Naive thymus-derived CD4-positive, alpha-beta T cell (primary cell): ENCODE results near the gene STX8. TPM values are rescaled to one million over a fixed set of nuclear protein-coding genes. Genes with fewer than 3 reads are reported as not detected.
A peak's percentile ranks its signal among the peaks of the same experiment; 100 is the strongest.

ENCODE experiments used
- ATAC-seq: fragments of 150-1000 bp; cut with Tn5 transposase; 2 replicates; pipeline ENCODE4 v1.10.0; 2021; ENCODE audit warnings: mild to moderate bottlenecking, moderate library complexity
- CTCF ChIA-PET: fragments of 350-600 bp; sonication (Branson Sonifier 250); formaldehyde crosslinking; loops from one replicate; lab custom pipeline; 2021; ENCODE audit warnings: antibody characterized with exemption; lab: Charles Lee
- POLR2A ChIA-PET: fragments of 350-600 bp; sonication (Branson Sonifier 250); formaldehyde crosslinking; loops from one replicate; lab custom pipeline; 2021; ENCODE audit warnings: antibody characterized with exemption, inconsistent platforms; lab: Charles Lee
- DNase-seq, 9 donors: peaks; one replicate each; pipeline versions ENCODE4 v3.0.0 to v3.0.0-alpha.2; 2020 to 2022; ENCODE audit warnings: mixed read lengths in 1 of 9
- H3K27ac ChIP-seq: one replicate; pipeline ENCODE4 v1.7.0; 2013; ENCODE audit warnings: mild to moderate bottlenecking, low read depth, low read length, moderate library complexity
- H3K27me3 ChIP-seq, 2 donors: one replicate each; pipeline ENCODE4 v1.7.0; 2013; ENCODE audit warnings: low read length in 2 of 2, mild to moderate bottlenecking in 2 of 2, moderate library complexity in 2 of 2; ENCODE audit not compliant: control insufficient read depth in 2 of 2, insufficient read depth in 2 of 2
- H3K36me3 ChIP-seq, 3 experiments: 1 replicate in 2 of 3; 2 replicates in 1 of 3; pipeline ENCODE4 v1.7.0; 2013; ENCODE audit warnings: low read length in 3 of 3, mild to moderate bottlenecking in 3 of 3, moderate library complexity in 1 of 3; ENCODE audit not compliant: insufficient read depth in 3 of 3, control insufficient read depth in 2 of 3
- H3K4me1 ChIP-seq, 2 donors: one replicate each; pipeline ENCODE4 v1.7.0; 2013; ENCODE audit warnings: low read length in 2 of 2, mild to moderate bottlenecking in 2 of 2, moderate library complexity in 1 of 2; ENCODE audit not compliant: control insufficient read depth in 2 of 2, insufficient read depth in 2 of 2
- H3K4me3 ChIP-seq: 2 replicates; pipeline ENCODE4 v1.7.0; 2013; ENCODE audit warnings: mild to moderate bottlenecking, low read length
- H3K9me3 ChIP-seq, 3 experiments: 1 replicate in 2 of 3; 2 replicates in 1 of 3; pipeline ENCODE4 v1.7.0; 2013; ENCODE audit warnings: low read length in 3 of 3; ENCODE audit not compliant: control insufficient read depth in 2 of 3
- H3K27ac Mint-ChIP-seq, 9 donors: one replicate each; pipeline ENCODE4 v1.8.0; 2020 to 2022; ENCODE audit warnings: mixed read lengths in 9 of 9, mild to moderate bottlenecking in 8 of 9, moderate library complexity in 5 of 9, inconsistent platforms in 2 of 9
- H3K27me3 Mint-ChIP-seq, 5 donors: one replicate each; pipeline ENCODE4 v1.8.0; 2021 to 2022; ENCODE audit warnings: mixed read lengths in 5 of 5, mild to moderate bottlenecking in 1 of 5
- H3K36me3 Mint-ChIP-seq, 5 donors: one replicate each; pipeline ENCODE4 v1.8.0; 2020 to 2022; ENCODE audit warnings: mixed read lengths in 5 of 5, mild to moderate bottlenecking in 3 of 5, inconsistent platforms in 1 of 5
- H3K4me1 Mint-ChIP-seq, 7 donors: one replicate each; pipeline ENCODE4 v1.8.0; 2020 to 2022; ENCODE audit warnings: mixed read lengths in 7 of 7, mild to moderate bottlenecking in 3 of 7, inconsistent platforms in 1 of 7
- H3K4me3 Mint-ChIP-seq, 10 donors: one replicate each; pipeline ENCODE4 v1.8.0; 2020 to 2022; ENCODE audit warnings: mild to moderate bottlenecking in 10 of 10, mixed read lengths in 10 of 10, moderate library complexity in 6 of 10, inconsistent platforms in 2 of 10
- H3K9me3 Mint-ChIP-seq, 11 donors: one replicate each; pipeline ENCODE4 v1.8.0; 2020 to 2022; ENCODE audit warnings: mixed read lengths in 11 of 11, mild to moderate bottlenecking in 4 of 11, inconsistent platforms in 1 of 11, moderate library complexity in 1 of 11
- intact Hi-C, 2 donors: fragments of 100-400 bp; cut with micrococcal nuclease; formaldehyde crosslinking; loops; one replicate each; pipeline ENCODE4 v1.15.1; 2023
- polyA plus RNA-seq, 2 donors: library from polyadenylated mRNA; unstranded; fragments of 300-500 nt; fragmentation: Illumina TruSeq; gene quantifications; one replicate each; pipeline ENCODE4 v1.2.3, GENCODE V29; 2021
- total RNA-seq, 6 experiments: library from RNA in 5 of 6; stranded (reverse) in 5 of 6; gene quantifications; 1 replicate in 5 of 6; 2 replicates in 1 of 6; pipeline ENCODE4 v1.2.3 and lab custom pipeline; 2021 to 2026

Gene STX8
- total and polyA plus RNA-seq, 7 experiments from 2014 or later, result 45.1 to 116 (median 67.5) TPM

GRCh38 chr17:9212376-9213302 lies 363.0 kb downstream of the STX8 start:
- Histone ChIP-seq H3K27ac (no peak overlapping the region), H3K36me3 (no peaks in the 10 kb centered on the region), H3K27me3 (no peaks in the 10 kb centered on the region), H3K9me3 (peaks cover 0 to 7% (median 0%) of the 10 kb centered on the region in 3 experiments), H3K4me1 (no peaks in the 10 kb centered on the region), H3K4me3 (no peak overlapping the region)
- intact Hi-C loops, result no loop called here
- H3K36me3 Mint-ChIP-seq, result peaks cover 0 to 13% (median 5%) of the 10 kb centered on the region in 5 donors
- H3K27ac Mint-ChIP-seq, result no peak overlapping the region
- ChIA-PET CTCF (no interaction called here), POLR2A (no interaction called here)
- peaks cover 0 to 4% (median 0%) of the 10 kb centered on the region in 5 donors for H3K27me3 Mint-ChIP-seq
- DNase-seq (no peak), ATAC-seq (no peak)
- peaks cover 0 to 9% (median 0%) of the 10 kb centered on the region in 7 donors for H3K4me1 Mint-ChIP-seq
- peaks cover 0 to 32% (median 22%) of the 10 kb centered on the region in 11 donors for H3K9me3 Mint-ChIP-seq
- no peak overlapping the region for H3K4me3 Mint-ChIP-seq

- Mint-ChIP-seq H3K27ac (peak overlapping the region in 1 of 9 donors; percentile 50), H3K4me1 (peaks cover 0 to 9% (median 0%) of the 10 kb centered on the region in 7 donors), H3K36me3 (peaks cover 0 to 10% (median 3%) of the 10 kb centered on the region in 5 donors), H3K27me3 (peaks cover 0 to 3% (median 0%) of the 10 kb centered on the region in 5 donors), H3K4me3 (no peak overlapping the region), H3K9me3 (peaks cover 0 to 19% (median 13%) of the 10 kb centered on the region in 11 donors)
- DNase-seq (no peak), ATAC-seq (peak; percentile 24)
- H3K4me1 ChIP-seq, result no peaks in the 10 kb centered on the region
- H3K27ac ChIP-seq, result no peak overlapping the region
- no peaks in the 10 kb centered on the region for H3K36me3 ChIP-seq
- no peaks in the 10 kb centered on the region for H3K27me3 ChIP-seq
- intact Hi-C loops, result no loop called here
- ChIA-PET CTCF (no interaction called here), POLR2A (no interaction called here)
- no peak overlapping the region for H3K4me3 ChIP-seq
- H3K9me3 ChIP-seq, result peaks cover 0 to 7% (median 0%) of the 10 kb centered on the region in 3 experiments
Measured at GRCh38 chr17:9211133-9211765, 364.4 kb downstream of the STX8 start.

GRCh38 chr17:9209781-9210370 lies 365.7 kb downstream of the STX8 start:
- Mint-ChIP-seq H3K27me3 (peaks cover 0 to 2% (median 0%) of the 10 kb centered on the region in 5 donors), H3K4me1 (peaks cover 0 to 11% (median 0%) of the 10 kb centered on the region in 7 donors), H3K36me3 (peaks cover 0 to under 1% (median 0%) of the 10 kb centered on the region in 5 donors), H3K27ac (no peak overlapping the region), H3K4me3 (no peak overlapping the region), H3K9me3 (peaks cover 0 to 5% (median under 1%) of the 10 kb centered on the region in 11 donors)
- Histone ChIP-seq H3K9me3 (no peaks in the 10 kb centered on the region), H3K4me3 (no peak overlapping the region), H3K27ac (no peak overlapping the region), H3K36me3 (no peaks in the 10 kb centered on the region), H3K4me1 (no peaks in the 10 kb centered on the region), H3K27me3 (no peaks in the 10 kb centered on the region)
- POLR2A ChIA-PET, result no interaction called here
- CTCF ChIA-PET, result no interaction called here
- DNase-seq, result no peak
- intact Hi-C loops, result no loop called here
- no peak for ATAC-seq

GRCh38 chr17:9209347-9209746 lies 366.3 kb downstream of the STX8 start:
- CTCF ChIA-PET, result no interaction called here

GRCh38 chr17:9208381-9209105 lies 367.1 kb downstream of the STX8 start:
- intact Hi-C loops, result no loop called here
- POLR2A ChIA-PET, result no interaction called here

More at GRCh38 chr17:9209347-9209746, 366.3 kb downstream of the STX8 start:
- Histone ChIP-seq H3K36me3 (no peaks in the 10 kb centered on the region), H3K4me3 (no peak overlapping the region), H3K4me1 (no peaks in the 10 kb centered on the region), H3K9me3 (no peaks in the 10 kb centered on the region), H3K27me3 (no peaks in the 10 kb centered on the region), H3K27ac (no peak overlapping the region)
- no peaks in the 10 kb centered on the region for H3K36me3 Mint-ChIP-seq
- DNase-seq (no peak), ATAC-seq (no peak)
- H3K27me3 Mint-ChIP-seq, result peaks cover 0 to 2% (median 0%) of the 10 kb centered on the region in 5 donors
- POLR2A ChIA-PET, result no interaction called here
- H3K27ac Mint-ChIP-seq, result no peak overlapping the region
- peaks cover 0 to 13% (median 0%) of the 10 kb centered on the region in 7 donors for H3K4me1 Mint-ChIP-seq
- no peak overlapping the region for H3K4me3 Mint-ChIP-seq
- intact Hi-C loops, result no loop called here
- peaks cover 0 to 2% (median 0%) of the 10 kb centered on the region in 11 donors for H3K9me3 Mint-ChIP-seq

GRCh38 chr17:9206741-9207332 lies 368.8 kb downstream of the STX8 start:
- H3K4me3 Mint-ChIP-seq, result no peak overlapping the region

More at GRCh38 chr17:9208381-9209105, 367.1 kb downstream of the STX8 start:
- Mint-ChIP-seq H3K27ac (no peak overlapping the region), H3K4me3 (no peak overlapping the region), H3K27me3 (peaks cover 0 to 2% (median 0%) of the 10 kb centered on the region in 5 donors), H3K9me3 (no peaks in the 10 kb centered on the region), H3K4me1 (peaks cover 0 to 20% (median 6%) of the 10 kb centered on the region in 7 donors), H3K36me3 (no peaks in the 10 kb centered on the region)
- Histone ChIP-seq H3K9me3 (no peaks in the 10 kb centered on the region), H3K36me3 (no peaks in the 10 kb centered on the region), H3K27me3 (no peaks in the 10 kb centered on the region), H3K4me3 (no peak overlapping the region), H3K27ac (no peak overlapping the region), H3K4me1 (no peaks in the 10 kb centered on the region)
- DNase-seq (no peak), ATAC-seq (no peak)
- CTCF ChIA-PET, result no interaction called here

More at GRCh38 chr17:9206741-9207332, 368.8 kb downstream of the STX8 start:
- Histone ChIP-seq H3K36me3 (no peaks in the 10 kb centered on the region), H3K9me3 (no peaks in the 10 kb centered on the region), H3K27me3 (no peaks in the 10 kb centered on the region), H3K4me3 (no peak overlapping the region), H3K27ac (no peak overlapping the region), H3K4me1 (no peaks in the 10 kb centered on the region)
- Mint-ChIP-seq H3K4me1 (peaks cover 0 to 19% (median 6%) of the 10 kb centered on the region in 7 donors), H3K27me3 (peaks cover 0 to 4% (median 0%) of the 10 kb centered on the region in 5 donors), H3K27ac (no peak overlapping the region), H3K36me3 (no peaks in the 10 kb centered on the region), H3K9me3 (no peaks in the 10 kb centered on the region)
- ChIA-PET CTCF (no interaction called here), POLR2A (no interaction called here)
- no peak for ATAC-seq
- DNase-seq, result no peak
- intact Hi-C loops, result no loop called here
